NCI-H510A treated with DMSO at 0.1 percent for 48 hours (cell line): ENCODE data around the gene COCH.
"Not testable (repeated sequence)": the region's sequence is repeated elsewhere in the genome, so short reads cannot be mapped to it uniquely, and the experiment has no call there.

Experiments
- DNase-seq: peaks from one replicate; lab custom pipeline; 2025; lab: John Stamatoyannopoulos, UW

The COCH gene

GRCh38 chr14:30875788-30876053, 1.4 kb downstream of the COCH start:
- no peak for DNase-seq

GRCh38 chr14:30876692-30877091, 2.3 kb downstream of the COCH start:
- DNase-seq: no peak

- no peak for DNase-seq
Observed at GRCh38 chr14:30882431-30882830, 8.1 kb downstream of the COCH start.

- no peak for DNase-seq
Observed at GRCh38 chr14:30883508-30884294, 9.3 kb downstream of the COCH start.

- no peak for DNase-seq
Observed at GRCh38 chr14:30884901-30885300, 10.5 kb downstream of the COCH start.

- DNase-seq: no peak
Observed at GRCh38 chr14:30885840-30886740, 11.7 kb downstream of the COCH start.

- DNase-seq: no peak
Observed at GRCh38 chr14:30888480-30889243, 14.3 kb downstream of the COCH start.

GRCh38 chr14:30889244-30889594, 14.9 kb downstream of the COCH start:
- DNase-seq: no peak

- DNase-seq: no peak
Observed at GRCh38 chr14:30893819-30894218, 19.5 kb downstream of the COCH start.

GRCh38 chr14:30894923-30895515, 20.7 kb downstream of the COCH start:
- no peak for DNase-seq

- DNase-seq: no peak
Observed at GRCh38 chr14:30896435-30896834, 22.1 kb downstream of the COCH start.

GRCh38 chr14:30897121-30897520, 22.8 kb downstream of the COCH start:
- DNase-seq: not testable (repeated sequence)

GRCh38 chr14:30903285-30904124, 29.1 kb downstream of the COCH start:
- DNase-seq: no peak

GRCh38 chr14:30906752-30907658, 32.6 kb downstream of the COCH start:
- peak; percentile 2 for DNase-seq

GRCh38 chr14:30907659-30908057, 33.3 kb downstream of the COCH start:
- no peak for DNase-seq

GRCh38 chr14:30908826-30909225, 34.5 kb downstream of the COCH start:
- no peak for DNase-seq

- no peak for DNase-seq
Observed at GRCh38 chr14:30914812-30915211, 40.5 kb downstream of the COCH start.

GRCh38 chr14:30915596-30915995, 41.2 kb downstream of the COCH start:
- DNase-seq: no peak

GRCh38 chr14:30921305-30921704, 46.9 kb downstream of the COCH start:
- DNase-seq: no peak

GRCh38 chr14:30921788-30922187, 47.4 kb downstream of the COCH start:
- DNase-seq: no peak
